SK-N-MC (cell line): Measurements from ENCODE around the gene MRPS6.

Experiments
- EZH2 ChIP-seq: fragments of 200-600 bp; sonication (generic); IDR thresholded peaks from one replicate; pipeline ENCODE4 v1.6.1; 2017; ENCODE audit warnings: antibody characterized with exemption
- POLR2AphosphoS5 ChIP-seq: IDR thresholded peaks from 2 replicates; pipeline ENCODE4 v1.6.1; 2012; ENCODE audit warnings: mild to moderate bottlenecking, low read depth, low read length, borderline replicate concordance

- no peak for TF ChIP-seq EZH2
- no peak for TF ChIP-seq POLR2AphosphoS5
Observed at GRCh38 chr21:34046917-34047316, 26.5 kb upstream of the MRPS6 start.
